PC-9 (cell line): ENCODE data around the gene LMLN. TPM values are rescaled to one million over a fixed set of nuclear protein-coding genes. Genes with fewer than 3 reads are reported as not detected.

Experiments
- BruUV-seq: library from RNA; stranded (reverse); fragments of 400-500 nt; replicated peaks from 2 replicates; lab custom pipeline; 2021; lab: Mats Ljungman, UMichigan
- CTCF ChIA-PET: fragments of 300-600 bp; sonication (Branson Sonifier 250); formaldehyde crosslinking; loops from one replicate; lab custom pipeline; 2022; ENCODE audit warnings: antibody characterized with exemption; lab: Charles Lee
- POLR2A ChIA-PET: fragments of 300-600 bp; sonication (Branson Sonifier 250); formaldehyde crosslinking; loops from one replicate; lab custom pipeline; 2022; ENCODE audit warnings: antibody characterized with exemption; ENCODE audit not compliant: unreplicated experiment; lab: Charles Lee
- DNase-seq, 2 experiments: peaks; one replicate each; pipeline versions ENCODE4 v3.0.0 to v3.0.0-alpha.2; 2015 to 2022; ENCODE audit warnings: mixed read lengths in 1 of 2
- H2AFZ ChIP-seq: fragments of 200-600 bp; sonication (generic); 2 replicates; pipeline ENCODE4 v1.8.1; 2017; ENCODE audit warnings: antibody characterized with exemption
- H3F3A ChIP-seq: fragments of 200-600 bp; sonication (generic); 2 replicates; pipeline ENCODE4 v1.8.1; 2017; ENCODE audit warnings: antibody characterized with exemption, mild to moderate bottlenecking, low read depth; ENCODE audit not compliant: insufficient read depth
- H3K27ac ChIP-seq: fragments of 200-600 bp; sonication (generic); 2 replicates; pipeline ENCODE4 v1.6.1; 2016; ENCODE audit warnings: mixed run types
- H3K27me3 ChIP-seq: fragments of 200-600 bp; sonication (generic); 2 replicates; pipeline ENCODE4 v1.6.1; 2016; ENCODE audit warnings: low read depth, mixed run types; ENCODE audit not compliant: insufficient read depth
- H3K36me3 ChIP-seq: fragments of 200-600 bp; sonication (generic); 2 replicates; pipeline ENCODE4 v1.6.1; 2016; ENCODE audit warnings: low read depth, mixed run types
- H3K4me1 ChIP-seq: fragments of 200-600 bp; sonication (generic); replicated peaks from 2 replicates; pipeline ENCODE4 v1.6.1; 2016; ENCODE audit warnings: mixed run types; ENCODE audit not compliant: insufficient read depth
- H3K4me2 ChIP-seq: fragments of 200-600 bp; sonication (generic); 2 replicates; pipeline ENCODE4 v1.6.1; 2017; ENCODE audit warnings: mixed run types
- H3K4me3 ChIP-seq: fragments of 200-600 bp; sonication (generic); 2 replicates; pipeline ENCODE4 v1.6.1; 2016; ENCODE audit warnings: mixed run types
- H3K79me2 ChIP-seq: fragments of 200-600 bp; sonication (generic); 2 replicates; pipeline ENCODE4 v1.6.1; 2017; ENCODE audit warnings: low read depth, mixed run types
- H3K9me2 ChIP-seq: fragments of 200-600 bp; sonication (generic); 2 replicates; pipeline ENCODE4 v1.8.1; 2017; ENCODE audit warnings: mild to moderate bottlenecking; ENCODE audit not compliant: insufficient read depth
- H3K9me3 ChIP-seq: fragments of 200-600 bp; sonication (generic); 2 replicates; pipeline ENCODE4 v1.8.1; 2016; ENCODE audit warnings: low read depth; ENCODE audit not compliant: insufficient read depth
- H4K20me1 ChIP-seq: fragments of 200-600 bp; sonication (generic); 2 replicates; pipeline ENCODE4 v1.8.1; 2017; ENCODE audit not compliant: insufficient read depth
- CTCF ChIP-seq: fragments of 200-600 bp; sonication (generic); conservative IDR thresholded peaks from 2 replicates; pipeline ENCODE4 v1.6.1; 2017; ENCODE audit warnings: mixed run types, antibody characterized with exemption, mild to moderate bottlenecking, moderate library complexity
- EZH2 ChIP-seq: fragments of 200-600 bp; sonication (generic); IDR thresholded peaks from 2 replicates; pipeline ENCODE4 v1.8.0; 2017; ENCODE audit warnings: antibody characterized with exemption, low read depth
- intact Hi-C: fragments of 100-400 bp; cut with micrococcal nuclease; formaldehyde crosslinking; loops from one replicate; pipeline ENCODE4 v1.10.0; 2022; ENCODE audit not compliant: unreplicated experiment
- total RNA-seq: library from RNA; stranded (reverse); gene quantifications from 2 replicates; pipeline ENCODE4 v1.2.3, GENCODE V29; 2021

Gene LMLN
- total RNA-seq, 1 experiment from 2014 or later: 21.1 TPM

DNA sequence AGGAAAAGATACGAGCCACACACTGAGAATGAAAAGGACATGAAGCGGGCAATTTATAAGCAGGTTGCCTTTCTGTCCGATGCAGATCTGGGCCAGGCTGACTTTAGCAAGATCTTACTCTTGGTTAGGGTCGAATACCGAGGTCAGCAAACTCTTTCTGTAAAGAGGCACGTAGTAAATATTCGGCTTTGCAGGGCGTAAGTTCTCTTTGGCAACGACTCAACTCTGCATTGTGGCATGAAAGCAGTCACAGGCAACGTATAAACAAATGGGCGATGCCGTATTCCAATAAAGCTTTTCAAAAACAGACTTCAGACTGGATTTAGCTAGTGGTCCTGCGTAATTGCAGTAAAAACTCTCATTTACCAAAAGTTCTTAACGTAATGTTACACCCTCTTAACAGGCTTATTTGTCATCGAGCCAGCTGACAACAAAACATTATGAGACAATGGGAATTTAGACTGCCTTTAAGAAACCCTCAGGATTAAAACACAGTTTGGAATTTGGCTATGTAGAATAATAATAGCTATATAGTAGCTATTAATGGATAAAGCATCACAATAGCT lies 23.1 kb upstream of the LMLN start:
- DNase-seq: no peak
- intact Hi-C loops: no loop called here
- Histone ChIP-seq H3K4me1 (no peaks in the 10 kb centered on the region), H3K36me3 (no peaks in the 10 kb centered on the region), H3K4me3 (no peak overlapping the region), H2AFZ (no peak overlapping the region), H3K4me2 (no peak overlapping the region), H3K27me3 (no peaks in the 10 kb centered on the region), H3K27ac (no peak overlapping the region), H4K20me1 (no peaks in the 10 kb centered on the region), H3K9me3 (no peaks in the 10 kb centered on the region), H3K9me2 (no peaks in the 10 kb centered on the region), H3F3A (peaks cover 7% of the 10 kb centered on the region; the same call in 1 of the 2 replicates), H3K79me2 (no peaks in the 10 kb centered on the region)
- no peak for TF ChIP-seq CTCF
- no peak for TF ChIP-seq EZH2
- CTCF ChIA-PET: no interaction called here
- no TSS peak for BruUV-seq
- POLR2A ChIA-PET: no interaction called here

DNA sequence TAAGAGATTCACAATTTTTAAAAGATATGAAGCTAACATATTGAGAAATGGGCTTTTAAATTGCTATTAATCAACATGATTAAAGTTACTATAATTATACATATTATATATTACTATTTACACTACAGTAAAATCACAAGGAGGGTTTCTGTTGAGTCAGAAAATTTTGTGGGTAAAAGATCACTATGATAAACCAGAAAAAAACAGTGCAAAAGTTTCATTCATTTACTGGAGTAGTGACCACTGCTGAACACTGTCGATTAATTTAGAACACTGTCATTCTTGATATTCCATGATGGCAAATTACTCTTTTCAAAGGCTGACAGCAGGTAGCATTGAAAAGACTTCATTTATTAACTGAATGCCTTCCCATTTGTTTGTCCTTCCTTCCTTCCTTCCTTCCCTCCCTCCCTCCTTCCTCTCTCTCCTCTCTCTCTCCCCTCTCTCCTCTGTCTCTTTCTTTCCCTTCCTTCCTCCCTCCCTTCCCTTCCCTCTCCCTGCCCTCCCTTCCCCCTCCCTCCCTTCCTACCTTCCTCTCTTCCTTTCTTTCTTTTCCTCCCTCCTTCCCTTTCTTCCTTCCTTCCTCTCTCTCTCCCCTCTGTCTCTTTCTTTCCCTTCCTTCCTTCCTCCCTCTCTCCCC lies 19.2 kb upstream of the LMLN start:
- H3F3A ChIP-seq: peaks cover 9% of the 10 kb centered on the region
- H4K20me1 ChIP-seq: no peaks in the 10 kb centered on the region
- no peaks in the 10 kb centered on the region for H3K79me2 ChIP-seq
- no peaks in the 10 kb centered on the region for H3K27me3 ChIP-seq
- no peak for TF ChIP-seq CTCF
- no peak for TF ChIP-seq EZH2
- no peaks in the 10 kb centered on the region for H3K4me1 ChIP-seq
- BruUV-seq: no TSS peak
- no peak overlapping the region for H3K4me2 ChIP-seq
- no peaks in the 10 kb centered on the region for H3K9me2 ChIP-seq
- H3K4me3 ChIP-seq: no peak overlapping the region
- DNase-seq: no peak
- H3K27ac ChIP-seq: no peak overlapping the region
- H3K9me3 ChIP-seq: no peaks in the 10 kb centered on the region
- no peaks in the 10 kb centered on the region for H3K36me3 ChIP-seq
- intact Hi-C loops: no loop called here
- no peak overlapping the region for H2AFZ ChIP-seq
- CTCF ChIA-PET: no interaction called here
- POLR2A ChIA-PET: no interaction called here

- Histone ChIP-seq H3K9me2 (no peaks in the 10 kb centered on the region), H3K9me3 (no peaks in the 10 kb centered on the region), H2AFZ (no peak overlapping the region), H3K79me2 (no peaks in the 10 kb centered on the region), H3K4me2 (no peak overlapping the region), H3K4me3 (no peak overlapping the region), H4K20me1 (no peaks in the 10 kb centered on the region), H3K4me1 (no peaks in the 10 kb centered on the region), H3K36me3 (no peaks in the 10 kb centered on the region), H3K27ac (no peak overlapping the region), H3F3A (peaks cover 4% of the 10 kb centered on the region), H3K27me3 (no peaks in the 10 kb centered on the region)
- CTCF ChIA-PET: interaction anchor here (0.5 to 0.7 kb wide), 6 partner anchors 23 to 340 kb away, joined by 3 to 8 read pairs (median 4); no protein-coding TSS in a partner anchor
- no TSS peak for BruUV-seq
- POLR2A ChIA-PET: no interaction called here
- peak in 1 of 2 experiments; percentile 53 for DNase-seq
- intact Hi-C loops: loop anchor here (1.0 kb wide), 1 partner anchor 37 kb away; no protein-coding TSS in a partner anchor
- TF ChIP-seq CTCF (peak; percentile 91), EZH2 (no peak)
Observed at GRCh38 chr3:197942956-197943556, 17.0 kb upstream of the LMLN start.
